Keratinocyte (primary cell): ENCODE data around the gene ONECUT2. TPM values are rescaled to one million over a fixed set of nuclear protein-coding genes. Genes with fewer than 3 reads are reported as not detected.

ENCODE experiments used
- DNase-seq: peaks from one replicate; pipeline ENCODE4 v3.0.0-alpha.2; 2011; ENCODE audit warnings: low read depth, missing footprints, low spot score
- FAIRE-seq: peaks from 2 replicates; lab custom pipeline; 2011; peaks lifted over from hg19 to GRCh38; lab: Jason Lieb, UNC
- H2AFZ ChIP-seq: 2 replicates; pipeline ENCODE4 v1.6.0; 2012; ENCODE audit warnings: low read length, control low read depth, inconsistent platforms; ENCODE audit not compliant: control insufficient read depth
- H3K27ac ChIP-seq: 2 replicates; pipeline ENCODE4 v1.5.1; 2011; ENCODE audit warnings: low read length; ENCODE audit not compliant: control insufficient read depth, insufficient read depth
- H3K27me3 ChIP-seq: 3 replicates; pipeline ENCODE4 v1.6.0; 2011; ENCODE audit warnings: low read length; ENCODE audit not compliant: control insufficient read depth, insufficient read depth; ENCODE audit errors: extremely low read depth
- H3K36me3 ChIP-seq, 2 experiments: 2 replicates in 1 of 2; 3 replicates in 1 of 2; pipeline ENCODE4 v1.5.1; 2011; ENCODE audit warnings: low read length in 2 of 2, mild to moderate bottlenecking in 1 of 2; ENCODE audit not compliant: control insufficient read depth in 2 of 2, insufficient read depth in 2 of 2; ENCODE audit errors: extremely low read depth in 1 of 2
- H3K4me1 ChIP-seq: 3 replicates; pipeline ENCODE4 v1.5.1; 2011; ENCODE audit warnings: low read length; ENCODE audit not compliant: control insufficient read depth, insufficient read depth; ENCODE audit errors: extremely low read depth
- H3K4me2 ChIP-seq: 3 replicates; pipeline ENCODE4 v1.6.0; 2011; ENCODE audit warnings: low read depth, low read length; ENCODE audit not compliant: control insufficient read depth, insufficient read depth; ENCODE audit errors: extremely low read depth
- H3K4me3 ChIP-seq, 3 experiments: fragments of 200-600 bp in 1 of 3; sonication (generic) in 1 of 3; 2 replicates in 2 of 3; 3 replicates in 1 of 3; pipeline ENCODE4 v1.5.1; 2011 to 2016; ENCODE audit warnings: low read length in 3 of 3, mild to moderate bottlenecking in 3 of 3, control low read depth in 2 of 3, inconsistent platforms in 1 of 3, low read depth in 1 of 3, mixed read lengths in 1 of 3, mixed run types in 1 of 3, moderate library complexity in 1 of 3; ENCODE audit not compliant: control insufficient read depth in 2 of 3, insufficient read depth in 2 of 3; ENCODE audit errors: extremely low read depth in 1 of 3
- H3K79me2 ChIP-seq: 2 replicates; pipeline ENCODE4 v1.6.0; 2012; ENCODE audit warnings: low read length; ENCODE audit not compliant: control insufficient read depth, insufficient read depth
- H3K9ac ChIP-seq: 3 replicates; pipeline ENCODE4 v1.6.0; 2011; ENCODE audit warnings: low read length; ENCODE audit not compliant: control insufficient read depth, insufficient read depth; ENCODE audit errors: extremely low read depth
- H3K9me1 ChIP-seq: 3 replicates; pipeline ENCODE4 v1.6.0; 2011; ENCODE audit warnings: low read length; ENCODE audit not compliant: control insufficient read depth, insufficient read depth; ENCODE audit errors: extremely low read depth
- H3K9me3 ChIP-seq: 2 replicates; pipeline ENCODE4 v1.5.1; 2012; ENCODE audit warnings: low read depth, low read length; ENCODE audit not compliant: control insufficient read depth
- H4K20me1 ChIP-seq: 3 replicates; pipeline ENCODE4 v1.6.0; 2011; ENCODE audit warnings: low read length; ENCODE audit not compliant: control insufficient read depth, insufficient read depth; ENCODE audit errors: extremely low read depth
- EZH2 ChIP-seq: IDR thresholded peaks from one replicate; pipeline ENCODE4 v1.6.1; 2012; ENCODE audit warnings: inconsistent platforms, mild to moderate bottlenecking, low read length, moderate library complexity
- dilution Hi-C: fragments of 300-500 bp; cut with MboI; formaldehyde crosslinking; loops from one replicate; pipeline ENCODE4 v1.7.0; 2020; ENCODE audit warnings: low sequenced_read_pairs; ENCODE audit not compliant: extremely low pct_ligation_motif_present
- polyA plus RNA-seq, 5 experiments: library from polyadenylated mRNA; depleted of rRNA in 3 of 5; stranded (reverse) in 3 of 5; stranded (forward) in 1 of 5; unstranded in 1 of 5; fragments of >200 nt; gene quantifications; 1 replicate in 1 of 5; 2 replicates in 3 of 5; 3 replicates in 1 of 5; pipeline versions ENCODE4 v1.2.1 to v1.2.3, GENCODE V29; 2011 to 2012; ENCODE audit warnings: missing spikeins in 2 of 5, low read depth in 1 of 5, low replicate concordance in 1 of 5
- TF ChIP-seq, protein P1 (sequence below), 3 experiments: IDR thresholded peaks in 1 of 3; conservative IDR thresholded peaks in 1 of 3; optimal IDR thresholded peaks in 1 of 3; 2 replicates in 2 of 3; 3 replicates in 1 of 3; pipeline versions ENCODE3 to v1.5.1; 2011; ENCODE audit warnings: low read length in 3 of 3, mild to moderate bottlenecking in 3 of 3, moderate library complexity in 2 of 3, control low read depth in 1 of 3, inconsistent platforms in 1 of 3; ENCODE audit not compliant: insufficient read depth in 2 of 3; ENCODE audit errors: extremely low read depth in 1 of 3

The ONECUT2 gene
- polyA plus RNA-seq, 1 donor (not counting 4 experiments of a cell fraction or from before 2014, with no cell fraction given): 0.01 TPM

DNA sequence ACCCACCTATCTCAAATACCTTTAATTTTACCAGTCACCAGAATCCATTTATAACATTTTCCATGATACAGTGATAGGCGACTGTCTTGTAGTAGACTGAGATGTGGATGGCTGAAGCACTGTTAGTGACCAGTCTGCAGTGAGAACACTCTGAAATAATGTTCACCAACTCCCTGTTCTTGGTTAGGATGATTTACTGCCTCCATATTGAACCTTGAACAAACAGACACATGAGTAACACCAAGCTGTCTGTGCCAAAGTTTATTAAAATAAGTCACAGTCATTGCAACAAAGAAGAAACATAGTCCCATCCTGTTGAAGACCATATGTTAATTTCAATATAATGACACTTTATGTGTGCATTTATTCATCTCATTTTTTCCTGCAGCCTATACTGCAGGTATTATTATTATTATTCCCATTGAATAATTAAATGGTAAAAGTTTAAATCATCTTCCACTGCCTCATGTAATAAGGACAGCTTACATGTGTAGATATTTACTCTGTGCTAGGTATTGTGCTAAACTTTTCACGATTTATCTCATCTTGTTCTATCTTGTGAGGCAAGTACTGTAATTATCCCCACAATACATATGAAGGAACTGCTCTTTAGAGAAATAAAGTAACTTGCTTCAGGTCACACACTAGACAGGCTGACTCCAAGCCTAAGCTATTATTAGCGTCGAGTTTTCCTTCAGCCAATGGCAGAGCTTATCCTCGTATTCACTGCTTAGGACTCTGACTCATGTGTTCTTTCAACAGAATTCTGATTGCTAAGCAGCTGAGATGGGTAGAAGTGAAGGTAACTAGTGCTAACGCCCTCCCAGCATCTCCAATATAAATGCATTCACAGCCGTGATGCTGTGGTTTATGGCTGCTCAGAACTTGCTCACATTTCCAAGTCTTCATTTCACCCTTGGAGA lies 62.5 kb downstream of the ONECUT2 start:
- no peaks in the 10 kb centered on the region for H4K20me1 ChIP-seq
- no peaks in the 10 kb centered on the region for H3K4me1 ChIP-seq
- H2AFZ ChIP-seq: no peak overlapping the region
- no peak for DNase-seq
- no peak overlapping the region for H3K9ac ChIP-seq
- no peaks in the 10 kb centered on the region for H3K79me2 ChIP-seq
- H3K9me1 ChIP-seq: no peaks in the 10 kb centered on the region
- no peak overlapping the region for H3K4me2 ChIP-seq
- no peak overlapping the region for H3K4me3 ChIP-seq
- no peak for TF ChIP-seq EZH2
- TF ChIP-seq, protein P1, sequence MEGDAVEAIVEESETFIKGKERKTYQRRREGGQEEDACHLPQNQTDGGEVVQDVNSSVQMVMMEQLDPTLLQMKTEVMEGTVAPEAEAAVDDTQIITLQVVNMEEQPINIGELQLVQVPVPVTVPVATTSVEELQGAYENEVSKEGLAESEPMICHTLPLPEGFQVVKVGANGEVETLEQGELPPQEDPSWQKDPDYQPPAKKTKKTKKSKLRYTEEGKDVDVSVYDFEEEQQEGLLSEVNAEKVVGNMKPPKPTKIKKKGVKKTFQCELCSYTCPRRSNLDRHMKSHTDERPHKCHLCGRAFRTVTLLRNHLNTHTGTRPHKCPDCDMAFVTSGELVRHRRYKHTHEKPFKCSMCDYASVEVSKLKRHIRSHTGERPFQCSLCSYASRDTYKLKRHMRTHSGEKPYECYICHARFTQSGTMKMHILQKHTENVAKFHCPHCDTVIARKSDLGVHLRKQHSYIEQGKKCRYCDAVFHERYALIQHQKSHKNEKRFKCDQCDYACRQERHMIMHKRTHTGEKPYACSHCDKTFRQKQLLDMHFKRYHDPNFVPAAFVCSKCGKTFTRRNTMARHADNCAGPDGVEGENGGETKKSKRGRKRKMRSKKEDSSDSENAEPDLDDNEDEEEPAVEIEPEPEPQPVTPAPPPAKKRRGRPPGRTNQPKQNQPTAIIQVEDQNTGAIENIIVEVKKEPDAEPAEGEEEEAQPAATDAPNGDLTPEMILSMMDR (optimal IDR thresholded peaks at IDR 0.05 in 1 of 3, IDR thresholded peaks at IDR 0.05 in 1 of 3, conservative IDR thresholded peaks at IDR 0.05 in 1 of 3; ENCODE audit: extremely low read depth in 1 of 3, insufficient read depth in 2 of 3, low read length in 3 of 3): no peak
- H3K27me3 ChIP-seq: no peaks in the 10 kb centered on the region
- no peaks in the 10 kb centered on the region for H3K36me3 ChIP-seq
- no peaks in the 10 kb centered on the region for H3K9me3 ChIP-seq
- H3K27ac ChIP-seq: no peak overlapping the region
- no peak for FAIRE-seq
- dilution Hi-C loops: no loop called here

DNA sequence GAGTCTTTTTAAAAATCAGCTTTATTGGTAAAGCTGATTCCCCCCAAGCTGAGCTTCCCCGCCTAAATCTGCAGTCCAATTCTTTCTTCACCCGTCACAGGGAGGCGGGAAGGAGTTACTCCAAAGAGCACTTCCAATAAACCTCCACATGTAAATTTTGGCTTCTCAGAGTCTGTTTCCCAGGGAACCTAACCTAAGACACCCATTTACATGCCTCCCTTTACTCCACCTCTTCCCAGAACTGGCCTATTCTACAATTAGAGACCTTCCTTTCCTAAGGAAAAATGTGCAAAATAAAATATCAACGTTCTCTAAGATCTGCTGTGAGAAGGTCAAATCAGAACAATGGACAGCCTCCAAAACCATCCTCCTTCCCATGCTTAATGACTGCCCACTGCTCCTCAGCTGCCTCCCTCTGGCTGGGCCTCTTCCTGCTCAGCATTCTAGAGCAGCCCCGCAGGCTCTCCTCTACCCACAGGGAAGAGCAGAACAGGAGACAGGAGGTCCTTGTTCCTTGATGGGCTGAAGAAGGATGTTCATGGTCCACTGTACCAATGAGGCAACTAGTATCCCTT lies 63.6 kb downstream of the ONECUT2 start:
- Histone ChIP-seq H4K20me1 (no peaks in the 10 kb centered on the region), H3K27me3 (no peaks in the 10 kb centered on the region), H3K4me1 (no peaks in the 10 kb centered on the region), H3K79me2 (no peaks in the 10 kb centered on the region), H3K36me3 (no peaks in the 10 kb centered on the region), H3K9me3 (no peaks in the 10 kb centered on the region), H3K27ac (no peak overlapping the region), H3K9me1 (no peaks in the 10 kb centered on the region), H2AFZ (no peak overlapping the region), H3K9ac (no peak overlapping the region), H3K4me2 (no peak overlapping the region), H3K4me3 (no peak overlapping the region)
- no peak for TF ChIP-seq EZH2
- TF ChIP-seq, protein P1 (optimal IDR thresholded peaks at IDR 0.05 in 1 of 3, IDR thresholded peaks at IDR 0.05 in 1 of 3, conservative IDR thresholded peaks at IDR 0.05 in 1 of 3; ENCODE audit: extremely low read depth in 1 of 3, insufficient read depth in 2 of 3, low read length in 3 of 3): no peak
- dilution Hi-C loops: no loop called here
- FAIRE-seq (no peak), DNase-seq (no peak)
